Neural progenitor cell (in vitro differentiated cells): ENCODE data around the gene EEF2K.

Experiments
- CTCF ChIP-seq: fragments of 200-600 bp; sonication (generic); IDR thresholded peaks from 2 replicates; pipeline ENCODE4 v1.5.1; 2017; ENCODE audit warnings: antibody characterized with exemption, mild to moderate bottlenecking
- EZH2 ChIP-seq: fragments of 200-600 bp; sonication (generic); IDR thresholded peaks from 2 replicates; pipeline ENCODE4 v1.6.1; 2017; ENCODE audit warnings: antibody characterized with exemption, mild to moderate bottlenecking, moderate library complexity
- EZH2phosphoT487 ChIP-seq: fragments of 200-600 bp; sonication (generic); IDR thresholded peaks from 2 replicates; pipeline ENCODE4 v1.6.1; 2017; ENCODE audit warnings: antibody characterized with exemption

- TF ChIP-seq CTCF (no peak), EZH2phosphoT487 (no peak), EZH2 (no peak)
Observed at GRCh38 chr16:22296225-22297113, 90.4 kb downstream of the EEF2K start.
